TTC549 (cell line): ENCODE data around the gene TRIM50.
"Not testable (repeated sequence)": the region's sequence is repeated elsewhere in the genome, so short reads cannot be mapped to it uniquely, and the experiment has no call there.

Experiments
- FAIRE-seq: peaks from 2 replicates; lab custom pipeline; 2012; peaks lifted over from hg19 to GRCh38; lab: Jason Lieb, UNC

TRIM50 gene

DNA sequence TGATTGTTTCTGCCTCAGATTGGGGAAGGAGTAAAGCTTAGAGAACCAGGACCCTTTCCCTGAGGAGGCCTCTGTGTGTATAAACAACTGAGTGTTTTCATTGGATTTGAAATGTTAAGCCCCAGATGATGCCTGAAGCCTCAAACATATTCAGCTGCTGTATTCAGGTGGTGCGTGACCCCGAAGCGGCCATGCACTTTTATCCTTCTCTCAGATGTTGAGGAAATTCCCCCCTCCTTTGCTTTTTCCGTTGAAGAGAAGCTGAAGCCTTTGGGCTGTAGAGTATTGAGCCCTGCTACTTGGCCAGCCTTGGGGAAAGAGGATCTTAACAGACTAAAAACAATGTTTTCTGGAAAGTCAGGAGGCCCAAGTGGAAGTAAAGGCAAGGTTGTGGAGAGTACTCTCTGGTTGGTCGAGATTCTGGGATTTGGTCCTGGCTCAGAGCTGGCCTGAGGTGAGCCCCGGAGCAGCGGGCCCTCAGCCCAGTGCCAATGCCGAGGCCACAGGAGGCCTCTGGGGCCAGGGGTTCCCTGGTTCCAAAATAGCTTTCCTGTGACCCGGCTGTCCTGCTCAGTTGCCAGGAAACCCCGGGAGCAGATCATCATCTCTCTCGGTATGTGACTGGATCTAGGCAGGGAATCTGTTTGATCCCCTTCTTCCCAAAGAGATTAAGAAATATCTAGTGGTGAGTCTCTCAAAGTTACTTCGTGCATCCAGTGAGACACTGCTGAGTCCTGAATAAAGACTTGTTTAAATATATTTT is 22.6 kb upstream of the TRIM50 start:
- no peak for FAIRE-seq

DNA sequence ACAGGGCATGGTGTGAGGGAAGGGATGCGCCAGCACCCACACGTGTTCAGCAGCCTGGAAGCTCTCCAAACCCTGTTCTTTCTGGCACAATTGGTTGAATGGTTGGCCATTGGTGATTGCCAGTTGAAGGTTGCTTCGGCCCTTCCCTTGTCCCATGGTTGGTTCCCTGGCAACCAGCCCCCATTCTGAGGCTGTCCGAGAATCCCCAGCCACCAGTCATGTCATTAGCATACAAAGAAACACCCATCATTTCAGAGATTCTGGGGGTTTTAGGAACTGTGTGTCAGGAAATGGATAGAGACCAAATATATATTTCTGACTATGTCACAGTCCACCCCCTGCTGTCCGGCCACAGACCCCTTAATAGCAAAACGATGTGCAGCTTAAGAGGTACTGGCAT is 21.9 kb upstream of the TRIM50 start:
- no peak for FAIRE-seq

DNA sequence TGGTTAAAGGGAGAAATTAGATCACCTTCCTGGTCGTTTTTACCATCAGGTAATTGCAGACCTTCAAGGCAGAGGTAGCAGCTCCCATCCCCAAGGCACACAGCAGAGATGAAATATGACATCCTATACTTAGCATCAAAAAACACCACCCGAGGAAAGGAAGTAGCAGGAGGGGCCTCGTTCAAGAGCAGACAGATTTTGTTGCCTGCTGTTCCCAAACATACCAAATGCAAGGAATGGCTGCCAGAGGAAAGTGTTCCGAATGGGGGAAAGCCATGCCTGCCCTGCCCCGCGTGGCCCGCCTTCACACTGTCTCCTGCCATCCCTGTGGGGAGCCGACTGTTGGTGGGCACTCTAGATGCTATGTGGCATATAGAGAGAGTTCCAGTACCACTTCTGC is 18.1 kb upstream of the TRIM50 start:
- FAIRE-seq: no peak

DNA sequence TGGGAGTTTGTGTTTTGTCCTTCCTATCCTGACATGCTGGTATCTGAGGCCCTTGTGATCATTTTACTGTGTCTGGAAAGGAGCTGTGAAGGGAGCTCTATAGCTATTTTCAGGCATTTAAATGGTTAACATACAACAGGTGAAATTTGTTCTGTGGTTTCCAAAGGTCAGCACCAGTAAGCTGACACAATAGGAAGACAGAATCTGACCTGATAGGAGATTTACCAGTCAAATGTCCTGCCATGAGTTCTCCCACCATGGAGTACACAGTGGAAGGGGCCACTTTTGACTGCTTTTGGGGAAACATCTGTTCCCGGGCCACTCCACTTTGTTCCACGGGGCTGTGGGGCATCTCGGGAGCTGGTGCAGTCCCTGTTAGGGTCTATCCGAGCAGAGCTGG is 17.7 kb upstream of the TRIM50 start:
- FAIRE-seq: no peak

DNA sequence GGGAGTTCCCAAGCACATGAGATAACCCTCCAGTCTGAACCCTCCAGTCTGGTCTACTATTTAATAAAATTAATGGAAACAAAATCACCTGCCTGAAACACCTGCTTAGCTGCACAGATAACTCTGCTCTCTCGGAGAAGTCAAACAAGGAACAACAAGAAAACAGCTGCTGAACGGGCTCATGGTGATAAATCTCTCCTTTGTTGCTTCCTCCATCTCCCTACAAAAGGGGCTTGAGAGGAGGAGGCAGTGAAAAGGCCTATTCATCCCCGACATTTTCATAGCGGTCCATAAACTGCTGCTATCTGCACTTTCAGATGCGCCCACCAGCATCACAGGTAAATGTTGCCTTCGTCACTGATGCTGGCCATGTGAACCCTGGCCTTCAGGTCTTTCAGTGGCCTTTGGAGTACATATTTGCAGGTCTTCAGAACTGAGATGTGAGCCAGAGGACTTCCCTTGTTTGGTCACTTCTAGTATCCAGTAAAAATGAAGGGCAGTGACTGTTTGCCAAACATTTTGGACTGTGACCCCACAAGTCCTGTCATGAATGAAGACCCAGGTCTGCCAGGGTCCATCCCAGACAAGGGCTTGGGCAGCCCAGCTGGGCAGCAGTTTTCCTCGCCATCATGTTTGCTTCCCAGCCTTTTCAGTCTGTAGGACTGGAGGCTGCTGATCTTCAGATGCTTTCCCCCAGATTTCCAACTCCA is 15.9 kb upstream of the TRIM50 start:
- FAIRE-seq: no peak

DNA sequence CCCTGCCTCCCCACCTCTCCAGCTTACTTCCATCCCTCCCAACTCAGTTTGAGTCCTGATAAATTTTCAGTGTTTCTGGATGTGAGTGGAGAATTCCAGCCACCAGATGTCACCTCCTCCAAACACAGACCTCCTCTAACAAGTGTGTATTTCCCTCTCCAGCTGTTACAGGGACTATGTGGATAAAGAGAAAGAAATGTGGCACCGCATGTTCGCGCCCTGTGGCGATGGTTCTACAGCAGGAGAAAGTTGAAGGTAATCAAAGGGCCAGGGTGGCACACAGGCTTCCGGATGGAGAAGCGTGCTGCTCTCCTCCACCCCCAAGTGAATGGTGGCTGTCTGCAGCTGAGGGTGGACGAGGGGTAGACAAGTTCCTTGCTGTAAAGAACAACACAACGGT is 14.8 kb upstream of the TRIM50 start:
- FAIRE-seq: no peak

DNA sequence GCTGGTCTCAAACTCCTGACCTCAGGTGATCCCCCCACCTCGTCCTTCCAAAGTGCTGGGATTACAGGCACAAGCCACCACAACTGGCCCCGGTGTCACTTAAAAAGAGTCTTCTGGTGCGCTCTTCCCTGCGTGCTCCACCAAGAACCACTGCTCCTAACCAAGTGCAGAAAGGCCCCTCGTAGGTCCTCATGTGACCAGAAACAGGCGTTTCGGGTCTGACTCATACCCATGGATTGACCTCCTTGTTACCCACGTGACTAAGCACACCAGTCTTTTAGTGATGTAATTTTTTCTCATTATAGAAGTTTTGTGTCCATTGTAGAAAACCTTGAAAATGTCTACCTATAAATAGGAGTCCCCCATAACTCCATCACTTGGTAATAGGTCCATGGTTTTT is 14.0 kb upstream of the TRIM50 start:
- no peak for FAIRE-seq

DNA sequence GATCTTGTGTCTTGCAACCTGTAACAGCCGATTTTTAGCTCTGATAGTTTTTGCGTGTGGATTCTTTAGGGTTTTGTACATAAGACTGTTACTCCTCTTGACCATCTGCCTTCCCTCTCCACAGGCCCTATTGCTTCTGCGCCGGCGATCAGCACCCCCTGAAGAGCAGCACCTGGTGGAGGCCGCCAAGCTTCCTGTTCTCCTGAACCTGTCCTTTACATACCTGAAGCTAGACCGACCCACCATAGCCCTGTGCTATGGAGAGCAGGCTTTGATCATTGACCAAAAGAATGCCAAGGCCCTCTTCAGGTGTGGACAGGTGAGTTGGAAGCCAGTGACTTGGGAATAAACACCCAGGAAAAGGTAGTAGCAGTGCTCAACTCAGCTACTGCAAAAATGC is 12.6 kb upstream of the TRIM50 start:
- FAIRE-seq: no peak

DNA sequence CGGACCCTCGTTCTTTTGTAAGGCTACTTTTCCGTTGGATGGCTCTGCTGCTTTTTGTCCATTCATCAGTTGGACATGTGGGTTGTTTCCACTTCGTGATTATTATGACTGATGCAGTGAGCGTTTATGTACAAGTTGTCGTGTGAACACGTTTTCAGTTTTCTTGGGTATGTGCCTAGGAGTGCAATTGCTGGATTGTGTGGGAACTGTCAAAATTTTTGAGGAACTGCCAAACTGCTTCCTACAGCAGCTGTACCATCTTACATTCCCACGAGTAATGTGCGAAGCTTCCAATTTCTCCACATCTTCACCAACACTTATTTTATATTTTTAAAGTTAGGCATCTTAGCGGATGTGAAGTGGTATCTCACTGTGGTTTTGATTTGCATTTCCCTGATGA is 10.4 kb upstream of the TRIM50 start:
- FAIRE-seq: no peak

DNA sequence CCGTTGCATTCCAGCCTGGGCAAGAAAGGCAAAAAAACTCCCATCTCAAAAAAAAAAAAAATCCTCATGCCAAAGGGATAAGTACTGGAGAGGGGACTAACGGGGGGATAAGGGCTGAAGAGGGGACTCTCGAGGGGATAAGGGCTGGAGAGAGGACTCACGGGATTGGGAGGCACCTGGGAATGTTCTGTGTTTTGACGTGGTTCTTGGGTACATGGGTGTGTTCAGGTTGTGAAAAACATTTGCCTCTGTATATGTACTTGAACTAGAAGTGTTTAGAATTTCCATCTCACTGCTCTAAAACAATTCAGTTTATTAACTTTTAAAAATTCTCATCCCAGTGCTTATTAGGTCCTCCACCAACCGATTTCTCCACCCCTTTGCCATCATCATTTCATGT is 4.6 kb upstream of the TRIM50 start:
- FAIRE-seq: no peak

DNA sequence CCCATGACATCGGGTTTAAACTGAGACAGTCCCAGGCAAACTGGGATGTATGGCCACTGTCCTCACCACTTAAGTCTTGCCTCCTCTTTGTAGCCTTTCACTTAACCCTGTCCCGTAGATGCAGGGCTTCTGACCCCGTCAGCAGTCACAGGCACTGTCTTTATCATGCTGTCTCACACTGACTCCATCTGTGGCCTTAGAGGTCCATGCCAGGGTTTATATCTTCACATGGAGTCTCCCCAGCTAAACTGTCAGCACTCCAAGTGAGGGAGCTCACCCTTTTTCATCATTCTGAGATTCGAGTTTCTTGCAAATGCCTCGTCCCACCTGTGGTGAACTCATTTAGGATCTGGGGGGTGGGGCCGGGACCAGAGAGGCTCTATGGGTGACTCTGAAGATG is 2.9 kb upstream of the TRIM50 start:
- FAIRE-seq: no peak

DNA sequence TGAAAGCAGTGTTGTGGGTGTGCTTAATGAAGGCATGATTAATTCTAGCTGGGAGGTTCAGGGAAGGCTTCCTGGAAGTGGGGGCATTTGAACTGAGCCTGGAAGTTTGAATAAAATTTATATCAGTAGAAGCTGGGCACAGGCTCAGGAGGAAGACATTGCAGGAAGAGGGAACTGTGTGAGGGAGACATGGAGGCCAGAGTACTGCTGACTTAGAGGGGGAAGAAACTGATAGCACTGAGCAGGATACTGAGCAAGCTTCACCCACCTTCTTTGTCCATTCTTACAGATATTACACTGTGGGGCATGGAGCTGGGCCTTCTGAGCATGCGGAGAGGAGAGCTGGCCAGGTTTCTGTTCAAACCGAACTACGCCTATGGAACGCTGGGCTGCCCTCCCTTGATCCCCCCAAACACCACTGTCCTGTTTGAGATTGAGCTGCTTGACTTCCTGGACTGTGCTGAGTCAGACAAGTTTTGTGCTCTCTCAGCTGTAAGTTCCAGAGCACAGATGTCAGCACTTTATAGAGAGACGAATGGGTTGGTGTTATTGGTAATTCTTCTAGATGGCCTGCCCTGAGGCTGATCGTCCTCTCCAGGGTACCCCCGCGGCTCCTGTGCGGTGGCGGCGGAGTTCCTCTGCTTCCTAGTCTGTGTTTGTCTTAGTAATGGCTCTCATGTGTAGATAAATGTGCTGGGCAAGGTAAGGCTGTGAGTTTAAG is 2.1 kb upstream of the TRIM50 start:
- no peak for FAIRE-seq

DNA sequence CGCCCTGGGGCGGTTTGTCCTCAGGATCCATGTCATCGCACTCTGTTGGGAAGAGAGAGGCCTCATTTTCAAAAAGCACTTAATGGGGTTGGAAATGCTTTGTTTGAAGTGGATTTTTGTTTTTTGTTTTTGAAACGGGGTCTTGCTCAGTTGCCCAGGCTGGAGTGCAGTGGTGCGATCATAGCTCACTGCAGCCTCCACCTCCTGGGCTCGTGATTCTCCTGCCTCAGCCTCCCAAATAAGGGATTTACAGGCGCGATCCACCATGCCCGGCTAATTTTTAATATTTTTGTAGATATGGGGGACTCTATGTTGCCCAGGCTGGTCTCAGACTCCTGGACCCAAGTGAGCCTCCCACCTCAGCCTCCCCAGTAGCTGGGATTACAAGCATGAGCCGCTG is 814 bp upstream of the TRIM50 start:
- no peak for FAIRE-seq

DNA sequence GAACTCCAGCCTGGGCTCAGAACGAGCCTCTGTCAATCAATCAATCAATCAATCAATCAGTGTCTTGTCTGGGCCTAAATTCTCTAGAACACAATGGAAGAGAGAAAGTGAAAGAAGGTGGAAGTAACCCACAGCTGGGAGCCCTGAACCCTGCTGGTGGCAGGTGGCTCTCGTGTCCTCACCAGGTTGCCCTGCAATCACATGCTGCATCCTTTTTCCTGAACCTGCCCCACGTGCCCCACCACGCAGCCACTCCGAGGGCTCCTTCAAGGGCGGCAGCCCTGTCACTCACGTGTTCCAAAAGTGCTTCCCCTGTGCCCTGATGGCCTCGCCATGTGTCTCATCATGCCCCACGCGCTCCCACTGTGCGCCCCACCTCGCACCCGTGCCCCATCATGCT is 433 bp downstream of the TRIM50 start:
- not testable (repeated sequence) for FAIRE-seq

DNA sequence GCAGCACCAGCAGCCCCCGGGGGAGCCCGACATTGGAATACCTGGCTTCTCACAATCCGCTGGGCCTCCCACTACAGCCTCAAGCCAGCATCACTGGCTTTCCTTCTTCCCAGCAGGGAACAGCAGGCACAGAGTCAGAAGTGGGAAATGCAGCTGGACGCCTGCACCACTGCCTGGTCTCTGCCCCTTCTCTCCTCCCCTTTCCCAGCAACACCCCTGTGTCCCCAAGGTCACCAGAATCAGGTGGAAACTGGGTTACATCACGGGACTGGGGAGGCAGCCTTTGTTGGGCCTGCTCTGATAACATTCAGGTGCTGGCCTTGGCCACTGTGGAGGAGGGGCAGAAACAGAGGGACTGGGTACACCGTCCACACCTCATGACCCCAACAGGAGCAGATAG is 2.5 kb downstream of the TRIM50 start:
- FAIRE-seq: not testable (repeated sequence)

DNA sequence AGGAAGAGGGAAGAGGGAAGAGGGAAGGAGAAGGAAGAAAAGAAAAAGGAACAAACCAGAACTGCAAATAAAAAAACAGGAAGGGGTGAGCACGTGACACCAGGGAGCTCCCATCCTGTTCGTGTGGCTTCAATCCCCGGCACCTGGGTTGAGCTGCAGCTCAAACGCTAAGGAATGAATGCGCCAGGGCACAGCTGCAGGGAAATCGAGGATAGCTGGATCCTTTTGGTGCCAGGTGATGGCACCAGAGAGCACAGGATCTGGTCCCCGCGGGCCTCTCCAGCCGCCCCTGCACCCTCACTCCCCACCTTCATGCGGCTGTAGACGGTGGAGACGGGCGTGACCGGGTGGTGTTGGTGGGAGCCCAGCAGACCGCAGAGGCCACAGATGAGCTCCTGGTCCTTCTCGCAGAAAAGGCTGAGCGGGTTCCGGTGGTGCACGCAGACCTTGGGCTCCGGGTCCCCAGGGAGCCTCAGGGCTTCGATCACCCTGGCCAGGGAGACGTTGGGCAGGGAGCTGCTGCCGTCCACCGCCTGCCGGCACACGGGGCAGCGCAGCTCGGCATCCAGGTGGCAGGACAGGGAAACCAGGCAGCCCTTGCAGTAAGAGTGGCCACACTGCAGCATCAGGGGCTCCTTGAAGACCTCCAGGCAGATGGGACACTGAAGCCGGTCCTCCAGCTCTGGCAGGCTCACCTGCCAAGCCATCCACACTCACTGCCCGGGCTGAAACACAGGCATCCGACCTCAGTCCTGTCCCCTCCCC is 3.6 kb downstream of the TRIM50 start:
- not testable (repeated sequence) for FAIRE-seq

DNA sequence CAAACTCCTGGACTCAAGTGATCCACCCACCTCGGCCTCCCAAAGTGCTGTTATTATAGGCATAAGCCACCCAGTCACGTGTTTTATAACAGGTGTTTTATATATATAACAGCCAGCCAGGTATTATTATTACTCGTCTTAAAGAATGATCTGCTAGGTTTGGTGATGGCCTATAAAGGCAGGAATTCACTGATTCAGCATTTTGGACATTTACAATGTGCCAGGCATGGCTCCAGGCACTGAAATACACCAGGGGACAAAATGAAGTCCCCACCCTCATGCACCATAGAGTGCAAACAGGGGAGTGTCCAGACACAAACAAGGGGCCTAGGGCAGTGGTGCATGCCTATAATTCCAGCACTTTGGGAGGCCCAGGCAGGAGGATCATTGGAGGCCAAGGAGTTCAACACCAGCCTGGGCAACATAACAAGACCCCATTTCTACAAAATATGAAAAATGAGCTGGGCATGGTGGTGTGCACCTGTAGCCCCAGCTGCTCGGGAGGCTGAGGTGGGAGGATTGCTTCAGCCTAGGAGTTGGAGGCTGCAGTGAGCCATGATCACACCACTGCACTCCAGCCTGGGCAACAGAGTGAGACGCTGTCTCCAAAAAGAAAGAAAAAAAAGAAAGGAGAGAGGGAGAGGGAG is 4.3 kb downstream of the TRIM50 start:
- FAIRE-seq: not testable (repeated sequence)

DNA sequence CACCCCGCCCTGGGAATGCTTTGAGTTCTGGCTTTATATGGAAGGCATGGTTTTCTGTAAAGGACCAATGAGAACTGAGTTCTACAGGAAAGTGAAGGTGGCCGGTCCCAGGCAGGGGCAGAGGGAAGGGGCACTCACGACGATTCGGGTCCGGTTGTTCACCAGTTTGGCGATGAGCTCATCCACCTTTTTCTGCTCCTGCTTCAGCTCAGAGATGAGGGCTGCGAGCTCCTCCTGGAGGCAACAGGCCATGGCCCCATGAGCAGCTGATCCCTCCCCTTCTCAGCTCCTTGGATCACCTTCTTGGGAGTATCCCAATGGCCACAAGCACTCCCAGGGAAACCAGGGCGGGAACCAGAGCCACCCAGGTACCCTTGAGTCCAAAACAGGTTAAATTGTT is 7.9 kb downstream of the TRIM50 start:
- FAIRE-seq: not testable (repeated sequence)

DNA sequence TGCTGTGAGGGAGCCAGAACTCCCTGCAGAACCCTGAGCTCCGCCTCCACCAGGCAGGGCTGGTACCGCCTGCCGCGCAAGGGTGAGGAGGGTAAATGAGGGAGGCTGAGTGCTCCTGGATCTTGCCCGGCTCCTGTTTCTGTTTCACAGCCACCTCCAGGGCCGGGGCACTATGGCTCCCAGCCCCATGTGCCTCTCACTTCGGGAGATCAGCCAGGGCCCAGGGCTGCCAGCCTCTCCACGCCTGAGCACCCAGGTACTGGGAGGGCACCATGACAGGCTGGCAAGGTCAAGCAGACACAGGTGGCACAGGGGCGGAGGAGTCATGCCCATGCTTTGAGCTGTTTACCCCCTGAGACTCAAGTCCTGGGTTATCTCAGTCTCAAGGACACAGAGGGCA is 8.3 kb downstream of the TRIM50 start:
- FAIRE-seq: not testable (repeated sequence)

DNA sequence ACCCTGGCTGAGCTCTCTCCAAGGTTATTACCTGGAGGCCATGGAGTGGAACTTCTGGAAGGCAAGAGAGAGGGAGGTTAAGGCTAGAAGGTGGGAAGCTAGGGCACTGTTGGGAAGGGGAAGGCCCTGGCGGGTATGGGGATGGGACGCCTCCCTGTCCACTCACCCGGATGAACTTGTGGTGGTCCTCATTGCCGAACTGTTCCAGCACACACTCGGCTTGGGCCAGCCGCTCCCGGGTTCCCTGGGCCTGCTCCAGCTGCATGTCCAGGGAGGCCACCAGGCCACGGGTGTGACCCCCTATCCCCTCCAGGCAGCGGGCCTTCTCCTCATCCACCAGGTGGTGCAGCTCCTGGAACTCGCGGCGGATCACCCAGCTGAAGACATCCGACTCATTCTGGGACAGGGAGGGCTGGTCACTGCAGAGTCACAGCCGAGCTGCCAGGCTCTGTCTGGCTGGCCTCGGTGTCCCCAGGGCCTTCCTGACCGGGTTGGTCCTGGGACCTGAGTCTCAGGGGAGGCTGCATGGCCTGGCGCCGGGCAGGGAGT is 9.2 kb downstream of the TRIM50 start:
- not testable (repeated sequence) for FAIRE-seq

DNA sequence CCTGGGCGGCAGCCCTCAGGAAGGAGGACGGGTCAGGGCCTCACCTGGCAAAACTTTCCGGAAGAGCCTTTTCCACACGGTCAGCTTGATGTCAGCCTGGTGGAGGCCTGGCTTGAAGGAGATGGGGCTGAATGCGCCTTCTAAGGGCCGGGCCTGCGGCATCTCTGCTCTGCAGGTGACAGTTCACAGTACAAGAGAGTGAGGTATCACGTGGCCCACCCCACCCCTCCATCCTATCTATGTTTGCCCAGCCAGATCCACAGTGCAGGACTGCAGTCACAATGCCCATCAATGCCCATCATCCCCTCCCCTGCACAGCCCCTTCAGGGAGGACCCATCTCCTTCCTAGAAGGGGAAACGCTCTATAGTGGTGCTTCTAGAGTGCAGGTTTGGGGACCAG is 11.4 kb downstream of the TRIM50 start:
- no peak for FAIRE-seq

DNA sequence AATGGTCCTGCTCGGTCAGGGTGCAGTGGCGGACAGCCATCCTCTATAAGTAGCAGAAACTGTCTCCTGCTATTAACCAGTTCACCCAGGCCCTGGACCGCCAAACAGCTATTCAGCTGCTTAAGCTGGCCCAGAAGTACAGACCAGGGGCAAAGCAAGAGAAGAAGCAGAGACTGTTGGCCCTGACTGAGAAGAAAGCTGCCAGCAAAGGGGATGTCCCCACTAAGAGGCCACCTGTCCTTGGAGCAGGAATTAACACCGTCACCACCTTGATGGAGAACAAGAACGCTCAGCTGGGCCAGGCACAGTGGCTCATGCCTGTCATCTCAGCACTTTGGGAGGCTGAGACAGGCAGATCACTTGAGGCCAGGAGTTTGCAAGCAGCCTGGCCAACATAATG is 13.6 kb downstream of the TRIM50 start:
- no peak for FAIRE-seq
